Measurements from ENCODE around the gene PLEKHA7. TPM values are rescaled to one million over a fixed set of nuclear protein-coding genes. Genes with fewer than 3 reads are reported as not detected.

Gene PLEKHA7
- total and polyA plus RNA-seq, 2 of the 13 experiments (the other 11 are each of a cell fraction or from before 2014, with no cell fraction given) = 17.5 to 18.7 TPM

GRCh38 chr11:16981651-16982194 lies 32.5 kb downstream of the PLEKHA7 start (continued):
- TF ChIP-seq TFE3 (CRISPR knock-in tag; IDR thresholded peaks at IDR 0.05) = no peak
- peak; percentile 70 for TF ChIP-seq MAX (IDR thresholded peaks at IDR 0.05)
- TF ChIP-seq ZNF441 (CRISPR knock-in tag; IDR thresholded peaks at IDR 0.05; ENCODE audit: borderline replicate concordance) = no peak
- peak; percentile 61; the same call in 1 of the 2 replicates for TF ChIP-seq ZNF691 (CRISPR knock-in tag; IDR thresholded peaks at IDR 0.05; ENCODE audit: borderline replicate concordance, low read depth)
- TF ChIP-seq ZNF124 (CRISPR knock-in tag; IDR thresholded peaks at IDR 0.05) = no peak
- TF ChIP-seq REXO4 (CRISPR knock-in tag; IDR thresholded peaks at IDR 0.05; ENCODE audit: borderline replicate concordance) = no peak
- no peak for TF ChIP-seq ETV6 (CRISPR knock-in tag; conservative IDR thresholded peaks at IDR 0.05)
- no peak for TF ChIP-seq RNF219 (CRISPR knock-in tag; IDR thresholded peaks at IDR 0.05)
- peak; percentile 80 for TF ChIP-seq JUND (CRISPR knock-in tag; IDR thresholded peaks at IDR 0.05)
- TF ChIP-seq SAP130 (CRISPR knock-in tag; IDR thresholded peaks at IDR 0.05; ENCODE audit: low read depth) = peak; percentile 83
- no peak for TF ChIP-seq SOX13 (IDR thresholded peaks at IDR 0.05)
- peak in 1 of 2 experiments; percentile 78; a peak in 2 of 4 replicates for TF ChIP-seq SOX13 (CRISPR knock-in tag; conservative IDR thresholded peaks at IDR 0.05 in 1 of 2, IDR thresholded peaks at IDR 0.05 in 1 of 2)
- no peak for TF ChIP-seq ZNF235 (CRISPR knock-in tag; IDR thresholded peaks at IDR 0.05; ENCODE audit: borderline replicate concordance)
- no peak for TF ChIP-seq ZNF101 (CRISPR knock-in tag; IDR thresholded peaks at IDR 0.05; ENCODE audit: borderline replicate concordance, low read depth)
- no peak for TF ChIP-seq HHEX (CRISPR knock-in tag; IDR thresholded peaks at IDR 0.05)
- TF ChIP-seq STAT6 (CRISPR knock-in tag; IDR thresholded peaks at IDR 0.05; ENCODE audit: borderline replicate concordance) = no peak
- TF ChIP-seq SIN3B (IDR thresholded peaks at IDR 0.05; ENCODE audit: low read length) = no peak
